Spleen (tissue), 7 donors: ENCODE results near the gene PMF1.

Experiments
- CTCF ChIP-seq, 11 experiments: fragments of 200-600 bp in 7 of 11; fragments of 450-650 bp in 4 of 11; sonication (generic) in 4 of 11; IDR thresholded peaks in 8 of 11; conservative IDR thresholded peaks in 3 of 11; 1 replicate in 7 of 11; 2 replicates in 4 of 11; pipeline versions ENCODE4 v1.4.0 to v1.8.0; 2016 to 2021; ENCODE audit warnings: antibody characterized with exemption in 11 of 11, inconsistent platforms in 4 of 11, mild to moderate bottlenecking in 1 of 11
- POLR2A ChIP-seq, 3 donors: fragments of 450-650 bp; IDR thresholded peaks; one replicate each; pipeline ENCODE4 v1.5.1; 2017; ENCODE audit warnings: antibody characterized with exemption in 3 of 3, mild to moderate bottlenecking in 1 of 3
- POLR2AphosphoS5 ChIP-seq, 3 donors: sonication (generic); formaldehyde crosslinking; IDR thresholded peaks; one replicate each; pipeline ENCODE4 v1.5.1; 2017; ENCODE audit warnings: antibody characterized with exemption in 3 of 3
- donor health status: DM: no; HTN: no; CAD: no; lungs with moderate emphysema.
- donor health status: DM: no; HTN: no; CAD: no.
- donor health status: DM: no; HTN: no; CAD: no.

GRCh38 chr1:156284757-156285156 is 72.0 kb downstream of the PMF1 start:
- TF ChIP-seq CTCF (IDR thresholded peaks at IDR 0.05 in 8 of 11, conservative IDR thresholded peaks at IDR 0.05 in 3 of 11), result no peak
- no peak for TF ChIP-seq POLR2AphosphoS5 (IDR thresholded peaks at IDR 0.05)
- TF ChIP-seq POLR2A (IDR thresholded peaks at IDR 0.05), result no peak
